ENCODE results near the gene PNLIPRP2.

DNA sequence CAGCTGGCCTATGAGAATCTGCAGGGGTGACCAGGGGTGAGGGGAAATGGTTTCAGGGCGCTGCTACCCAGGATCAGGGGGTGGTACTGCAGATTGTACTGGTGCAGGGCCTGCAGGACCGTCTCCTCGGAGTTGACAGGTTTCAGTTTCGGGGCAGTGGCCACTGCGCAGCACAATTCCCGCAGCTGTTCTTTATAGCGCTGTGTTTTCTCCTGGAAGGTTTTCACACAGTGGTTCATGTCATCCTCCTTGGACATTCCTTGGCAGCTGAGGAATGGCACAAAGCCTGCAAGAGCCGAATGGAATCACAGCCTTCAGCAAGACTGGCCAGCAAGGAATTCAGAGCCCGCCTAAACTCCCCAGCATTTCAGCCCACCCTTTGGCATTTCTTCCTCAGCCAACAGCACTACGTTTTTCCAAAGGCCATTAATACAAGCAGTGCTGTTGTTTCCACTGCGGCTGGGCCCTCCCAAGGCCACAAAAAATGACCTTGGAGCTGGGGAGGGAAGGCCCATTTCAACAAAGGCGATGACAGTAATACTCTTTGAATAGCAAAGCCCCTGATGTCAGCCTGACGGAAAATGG is 44.9 kb downstream of the PNLIPRP2 start:
- TF ChIP-seq, protein P1, sequence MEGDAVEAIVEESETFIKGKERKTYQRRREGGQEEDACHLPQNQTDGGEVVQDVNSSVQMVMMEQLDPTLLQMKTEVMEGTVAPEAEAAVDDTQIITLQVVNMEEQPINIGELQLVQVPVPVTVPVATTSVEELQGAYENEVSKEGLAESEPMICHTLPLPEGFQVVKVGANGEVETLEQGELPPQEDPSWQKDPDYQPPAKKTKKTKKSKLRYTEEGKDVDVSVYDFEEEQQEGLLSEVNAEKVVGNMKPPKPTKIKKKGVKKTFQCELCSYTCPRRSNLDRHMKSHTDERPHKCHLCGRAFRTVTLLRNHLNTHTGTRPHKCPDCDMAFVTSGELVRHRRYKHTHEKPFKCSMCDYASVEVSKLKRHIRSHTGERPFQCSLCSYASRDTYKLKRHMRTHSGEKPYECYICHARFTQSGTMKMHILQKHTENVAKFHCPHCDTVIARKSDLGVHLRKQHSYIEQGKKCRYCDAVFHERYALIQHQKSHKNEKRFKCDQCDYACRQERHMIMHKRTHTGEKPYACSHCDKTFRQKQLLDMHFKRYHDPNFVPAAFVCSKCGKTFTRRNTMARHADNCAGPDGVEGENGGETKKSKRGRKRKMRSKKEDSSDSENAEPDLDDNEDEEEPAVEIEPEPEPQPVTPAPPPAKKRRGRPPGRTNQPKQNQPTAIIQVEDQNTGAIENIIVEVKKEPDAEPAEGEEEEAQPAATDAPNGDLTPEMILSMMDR (IDR thresholded peaks at IDR 0.05; ENCODE audit: low read length), result no peak
- TF ChIP-seq EZH2phosphoT487 (IDR thresholded peaks at IDR 0.05; ENCODE audit: low read length), result no peak
